ENCODE data around the gene ALPK3. TPM values are rescaled to one million over a fixed set of nuclear protein-coding genes. Genes with fewer than 3 reads are reported as not detected.

Gene ALPK3
- total RNA-seq, 3 donors from 2014 or later (not counting 1 experiment from before 2014, with no cell fraction given): 0.35 to 1.1 (median 0.63) TPM

DNA sequence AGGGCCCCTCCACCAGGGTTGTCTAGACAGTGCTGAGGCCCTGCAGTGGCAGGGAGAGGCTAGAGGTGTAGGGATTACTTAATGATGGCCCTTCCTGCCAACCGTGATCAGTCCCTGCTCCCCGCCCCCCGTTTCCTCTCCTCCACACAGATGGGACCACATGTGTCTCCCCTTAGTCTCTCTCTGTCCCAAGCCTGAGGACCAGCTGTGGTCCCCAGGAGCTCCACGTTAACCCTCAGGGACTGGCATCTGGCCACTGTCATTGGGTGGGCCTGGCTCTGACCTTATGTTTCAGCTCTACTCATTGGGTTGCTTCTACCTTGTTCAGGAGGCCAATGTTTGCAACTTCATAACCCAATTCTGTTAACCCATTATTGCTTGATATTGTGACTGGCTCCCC, 6.0 kb upstream of the ALPK3 start:
- H3K27ac Mint-ChIP-seq: no peak overlapping the region
- Histone ChIP-seq H3K36me3 (ENCODE audit: control insufficient read depth, insufficient read depth, low read length) (no peaks in the 10 kb centered on the region), H3K4me3 (ENCODE audit: low read length) (no peak overlapping the region), H3K27me3 (ENCODE audit: control insufficient read depth, insufficient read depth, low read length) (no peaks in the 10 kb centered on the region), H3K9me3 (ENCODE audit: control insufficient read depth, insufficient read depth, low read length) (no peaks in the 10 kb centered on the region), H3K27ac (ENCODE audit: low read length) (no peak overlapping the region), H3K4me1 (ENCODE audit: control insufficient read depth, insufficient read depth, low read length) (no peaks in the 10 kb centered on the region)
- TF ChIP-seq, protein P1, sequence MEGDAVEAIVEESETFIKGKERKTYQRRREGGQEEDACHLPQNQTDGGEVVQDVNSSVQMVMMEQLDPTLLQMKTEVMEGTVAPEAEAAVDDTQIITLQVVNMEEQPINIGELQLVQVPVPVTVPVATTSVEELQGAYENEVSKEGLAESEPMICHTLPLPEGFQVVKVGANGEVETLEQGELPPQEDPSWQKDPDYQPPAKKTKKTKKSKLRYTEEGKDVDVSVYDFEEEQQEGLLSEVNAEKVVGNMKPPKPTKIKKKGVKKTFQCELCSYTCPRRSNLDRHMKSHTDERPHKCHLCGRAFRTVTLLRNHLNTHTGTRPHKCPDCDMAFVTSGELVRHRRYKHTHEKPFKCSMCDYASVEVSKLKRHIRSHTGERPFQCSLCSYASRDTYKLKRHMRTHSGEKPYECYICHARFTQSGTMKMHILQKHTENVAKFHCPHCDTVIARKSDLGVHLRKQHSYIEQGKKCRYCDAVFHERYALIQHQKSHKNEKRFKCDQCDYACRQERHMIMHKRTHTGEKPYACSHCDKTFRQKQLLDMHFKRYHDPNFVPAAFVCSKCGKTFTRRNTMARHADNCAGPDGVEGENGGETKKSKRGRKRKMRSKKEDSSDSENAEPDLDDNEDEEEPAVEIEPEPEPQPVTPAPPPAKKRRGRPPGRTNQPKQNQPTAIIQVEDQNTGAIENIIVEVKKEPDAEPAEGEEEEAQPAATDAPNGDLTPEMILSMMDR (IDR thresholded peaks at IDR 0.05): no peak
- DNase-seq: no peak
- H3K4me3 Mint-ChIP-seq: no peak overlapping the region
- intact Hi-C loops (cut with micrococcal nuclease): no loop called here
- peaks cover 0 to 11% of the 10 kb centered on the region in 2 donors for H3K4me1 Mint-ChIP-seq
- WGBS (ENCODE audit: insufficient coverage): 80% methylated on average over 4 of the region's 4 CpGs
- ATAC-seq: no peak
- no peaks in the 10 kb centered on the region for H3K36me3 Mint-ChIP-seq
- H3K9me3 Mint-ChIP-seq: no peaks in the 10 kb centered on the region
- peaks cover 7 to 11% of the 10 kb centered on the region in 2 donors for H3K27me3 Mint-ChIP-seq (ENCODE audit: low read depth in 2 of 2)

DNA sequence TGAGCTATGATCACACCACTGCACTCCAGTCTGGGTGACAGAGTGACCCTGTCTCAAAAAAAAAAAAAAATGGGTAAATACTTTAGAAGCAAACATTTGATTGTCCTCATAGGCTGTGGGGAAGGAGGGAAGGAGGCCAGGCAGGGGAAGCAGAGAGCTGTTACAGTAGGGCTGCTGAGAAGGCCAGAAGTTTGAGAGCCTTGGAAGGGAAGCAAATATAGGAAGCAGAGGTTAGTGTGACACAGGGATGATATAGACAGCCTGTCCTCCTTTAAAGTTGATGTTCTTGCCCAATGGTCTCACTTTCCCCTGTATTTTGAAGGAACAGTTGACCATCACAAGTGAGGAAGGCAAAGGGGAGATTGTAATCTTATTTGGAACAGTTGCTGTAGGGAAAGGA, 5.3 kb upstream of the ALPK3 start:
- Mint-ChIP-seq H3K9me3 (no peaks in the 10 kb centered on the region), H3K27me3 (ENCODE audit: low read depth in 2 of 2) (peaks cover 11% of the 10 kb centered on the region in 2 donors), H3K4me1 (peaks cover 0 to 11% of the 10 kb centered on the region in 2 donors), H3K4me3 (no peak overlapping the region), H3K27ac (no peak overlapping the region), H3K36me3 (no peaks in the 10 kb centered on the region)
- peaks cover 4% of the 10 kb centered on the region for H3K27me3 ChIP-seq (ENCODE audit: control insufficient read depth, insufficient read depth, low read length)
- H3K4me3 ChIP-seq (ENCODE audit: low read length): no peak overlapping the region
- peaks cover 1% of the 10 kb centered on the region for H3K4me1 ChIP-seq (ENCODE audit: control insufficient read depth, insufficient read depth, low read length)
- intact Hi-C loops (cut with micrococcal nuclease): no loop called here
- ATAC-seq (no peak), DNase-seq (no peak)
- no peak overlapping the region for H3K27ac ChIP-seq (ENCODE audit: low read length)
- H3K9me3 ChIP-seq (ENCODE audit: control insufficient read depth, insufficient read depth, low read length): no peaks in the 10 kb centered on the region
- TF ChIP-seq, protein P1 (IDR thresholded peaks at IDR 0.05): no peak
- H3K36me3 ChIP-seq (ENCODE audit: control insufficient read depth, insufficient read depth, low read length): no peaks in the 10 kb centered on the region

DNA sequence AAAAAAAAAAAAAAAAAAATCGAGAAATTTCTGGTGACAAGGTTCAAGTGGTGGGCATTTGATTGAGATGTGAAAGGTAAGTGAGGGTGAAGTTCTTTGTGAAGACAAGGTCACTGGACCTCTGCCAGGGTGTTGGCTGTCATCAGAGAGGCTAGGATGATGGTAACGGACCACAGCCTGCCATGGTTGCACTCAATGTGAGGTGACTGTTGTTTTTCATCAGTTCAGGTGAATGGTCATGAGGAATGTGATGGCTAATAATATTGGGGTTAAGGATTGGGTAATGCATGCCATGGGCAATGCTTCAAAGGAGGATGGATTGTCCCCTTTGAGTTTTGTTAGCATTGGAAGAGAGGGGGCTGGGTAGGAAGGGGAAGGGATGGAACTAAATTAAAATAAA, 4.3 kb upstream of the ALPK3 start:
- peaks cover 0 to 11% of the 10 kb centered on the region in 2 donors for H3K4me1 Mint-ChIP-seq
- peaks cover 4% of the 10 kb centered on the region for H3K27me3 ChIP-seq (ENCODE audit: control insufficient read depth, insufficient read depth, low read length)
- DNase-seq (no peak), ATAC-seq (no peak)
- H3K9me3 Mint-ChIP-seq: no peaks in the 10 kb centered on the region
- no peaks in the 10 kb centered on the region for H3K36me3 ChIP-seq (ENCODE audit: control insufficient read depth, insufficient read depth, low read length)
- no peak overlapping the region for H3K4me3 Mint-ChIP-seq
- TF ChIP-seq, protein P1 (IDR thresholded peaks at IDR 0.05): no peak
- peaks cover 3% of the 10 kb centered on the region for H3K4me1 ChIP-seq (ENCODE audit: control insufficient read depth, insufficient read depth, low read length)
- H3K27me3 Mint-ChIP-seq (ENCODE audit: low read depth in 2 of 2): peaks cover 11% of the 10 kb centered on the region in 2 donors
- WGBS (ENCODE audit: insufficient coverage): 100% methylated on average over 1 of the region's 2 CpGs
- no peaks in the 10 kb centered on the region for H3K36me3 Mint-ChIP-seq
- H3K27ac Mint-ChIP-seq: no peak overlapping the region
- no peaks in the 10 kb centered on the region for H3K9me3 ChIP-seq (ENCODE audit: control insufficient read depth, insufficient read depth, low read length)
- no peak overlapping the region for H3K4me3 ChIP-seq (ENCODE audit: low read length)
- intact Hi-C loops (cut with micrococcal nuclease): no loop called here
- H3K27ac ChIP-seq (ENCODE audit: low read length): no peak overlapping the region

- intact Hi-C loops (cut with micrococcal nuclease): no loop called here
- peaks cover 11% of the 10 kb centered on the region in 2 donors for H3K27me3 Mint-ChIP-seq (ENCODE audit: low read depth in 2 of 2)
- TF ChIP-seq, protein P1 (IDR thresholded peaks at IDR 0.05): no peak
- no peaks in the 10 kb centered on the region for H3K36me3 Mint-ChIP-seq
- no peak overlapping the region for H3K27ac Mint-ChIP-seq
- H3K9me3 Mint-ChIP-seq: no peaks in the 10 kb centered on the region
- DNase-seq (no peak), ATAC-seq (no peak)
- no peak overlapping the region for H3K27ac ChIP-seq (ENCODE audit: low read length)
- H3K4me3 ChIP-seq (ENCODE audit: low read length): no peak overlapping the region
- WGBS (ENCODE audit: insufficient coverage): 100% methylated on average over 1 of the region's 1 CpG
- peaks cover 0 to 15% of the 10 kb centered on the region in 2 donors for H3K4me1 Mint-ChIP-seq
- peaks cover 7% of the 10 kb centered on the region for H3K4me1 ChIP-seq (ENCODE audit: control insufficient read depth, insufficient read depth, low read length)
- H3K4me3 Mint-ChIP-seq: no peak overlapping the region
- no peaks in the 10 kb centered on the region for H3K36me3 ChIP-seq (ENCODE audit: control insufficient read depth, insufficient read depth, low read length)
- H3K9me3 ChIP-seq (ENCODE audit: control insufficient read depth, insufficient read depth, low read length): no peaks in the 10 kb centered on the region
- H3K27me3 ChIP-seq (ENCODE audit: control insufficient read depth, insufficient read depth, low read length): peaks cover 7% of the 10 kb centered on the region
Measured at GRCh38 chr15:84813435-84813834, 3.7 kb upstream of the ALPK3 start.

Data from natural killer cell (primary cell).